Measurements from ENCODE around the gene TRMT2B. TPM values are rescaled to one million over a fixed set of nuclear protein-coding genes. Genes with fewer than 3 reads are reported as not detected.

TRMT2B gene, protein sequence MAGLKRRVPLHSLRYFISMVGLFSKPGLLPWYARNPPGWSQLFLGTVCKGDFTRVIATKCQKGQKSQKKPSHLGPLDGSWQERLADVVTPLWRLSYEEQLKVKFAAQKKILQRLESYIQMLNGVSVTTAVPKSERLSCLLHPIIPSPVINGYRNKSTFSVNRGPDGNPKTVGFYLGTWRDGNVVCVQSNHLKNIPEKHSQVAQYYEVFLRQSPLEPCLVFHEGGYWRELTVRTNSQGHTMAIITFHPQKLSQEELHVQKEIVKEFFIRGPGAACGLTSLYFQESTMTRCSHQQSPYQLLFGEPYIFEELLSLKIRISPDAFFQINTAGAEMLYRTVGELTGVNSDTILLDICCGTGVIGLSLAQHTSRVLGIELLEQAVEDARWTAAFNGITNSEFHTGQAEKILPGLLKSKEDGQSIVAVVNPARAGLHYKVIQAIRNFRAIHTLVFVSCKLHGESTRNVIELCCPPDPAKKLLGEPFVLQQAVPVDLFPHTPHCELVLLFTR
- total RNA-seq: 28.8 and 37.9 TPM in 2 replicates

- H3K27ac Mint-ChIP-seq: peak within 1 kb of the TSS; percentile 93
- H3K4me1 Mint-ChIP-seq: peaks cover 25% of the 10 kb centered on the region
- H3K4me3 Mint-ChIP-seq: peak within 1 kb of the TSS; percentile 90
- no peaks in the 10 kb centered on the region for H3K27me3 Mint-ChIP-seq
- CTCF ChIA-PET: no interaction called here
- no peaks in the 10 kb centered on the region for H3K9me3 Mint-ChIP-seq
- ATAC-seq (ENCODE audit: low read depth): peak; percentile 87
- DNase-seq: peak; percentile 65
- intact Hi-C loops (cut with micrococcal nuclease): loop anchor here (1.0 to 10.0 kb wide), 7 partner anchors 47 to 356 kb away; partner anchors contain the start of genes BTK, CENPI, CSTF2 and GLA
- TF ChIP-seq, protein P1, sequence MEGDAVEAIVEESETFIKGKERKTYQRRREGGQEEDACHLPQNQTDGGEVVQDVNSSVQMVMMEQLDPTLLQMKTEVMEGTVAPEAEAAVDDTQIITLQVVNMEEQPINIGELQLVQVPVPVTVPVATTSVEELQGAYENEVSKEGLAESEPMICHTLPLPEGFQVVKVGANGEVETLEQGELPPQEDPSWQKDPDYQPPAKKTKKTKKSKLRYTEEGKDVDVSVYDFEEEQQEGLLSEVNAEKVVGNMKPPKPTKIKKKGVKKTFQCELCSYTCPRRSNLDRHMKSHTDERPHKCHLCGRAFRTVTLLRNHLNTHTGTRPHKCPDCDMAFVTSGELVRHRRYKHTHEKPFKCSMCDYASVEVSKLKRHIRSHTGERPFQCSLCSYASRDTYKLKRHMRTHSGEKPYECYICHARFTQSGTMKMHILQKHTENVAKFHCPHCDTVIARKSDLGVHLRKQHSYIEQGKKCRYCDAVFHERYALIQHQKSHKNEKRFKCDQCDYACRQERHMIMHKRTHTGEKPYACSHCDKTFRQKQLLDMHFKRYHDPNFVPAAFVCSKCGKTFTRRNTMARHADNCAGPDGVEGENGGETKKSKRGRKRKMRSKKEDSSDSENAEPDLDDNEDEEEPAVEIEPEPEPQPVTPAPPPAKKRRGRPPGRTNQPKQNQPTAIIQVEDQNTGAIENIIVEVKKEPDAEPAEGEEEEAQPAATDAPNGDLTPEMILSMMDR (IDR thresholded peaks at IDR 0.05): no peak
- POLR2A ChIA-PET: no interaction called here
- H3K36me3 Mint-ChIP-seq (ENCODE audit: low read depth): peaks cover 15% of the 10 kb centered on the region
Measured at GRCh38 chrX:101051549-101052302, at the start of gene TRMT2B. Gene TRMT2B (minus strand): TSS chrX:101052111. CDS start chrX:101042289, 9,822 bp downstream.

DNA sequence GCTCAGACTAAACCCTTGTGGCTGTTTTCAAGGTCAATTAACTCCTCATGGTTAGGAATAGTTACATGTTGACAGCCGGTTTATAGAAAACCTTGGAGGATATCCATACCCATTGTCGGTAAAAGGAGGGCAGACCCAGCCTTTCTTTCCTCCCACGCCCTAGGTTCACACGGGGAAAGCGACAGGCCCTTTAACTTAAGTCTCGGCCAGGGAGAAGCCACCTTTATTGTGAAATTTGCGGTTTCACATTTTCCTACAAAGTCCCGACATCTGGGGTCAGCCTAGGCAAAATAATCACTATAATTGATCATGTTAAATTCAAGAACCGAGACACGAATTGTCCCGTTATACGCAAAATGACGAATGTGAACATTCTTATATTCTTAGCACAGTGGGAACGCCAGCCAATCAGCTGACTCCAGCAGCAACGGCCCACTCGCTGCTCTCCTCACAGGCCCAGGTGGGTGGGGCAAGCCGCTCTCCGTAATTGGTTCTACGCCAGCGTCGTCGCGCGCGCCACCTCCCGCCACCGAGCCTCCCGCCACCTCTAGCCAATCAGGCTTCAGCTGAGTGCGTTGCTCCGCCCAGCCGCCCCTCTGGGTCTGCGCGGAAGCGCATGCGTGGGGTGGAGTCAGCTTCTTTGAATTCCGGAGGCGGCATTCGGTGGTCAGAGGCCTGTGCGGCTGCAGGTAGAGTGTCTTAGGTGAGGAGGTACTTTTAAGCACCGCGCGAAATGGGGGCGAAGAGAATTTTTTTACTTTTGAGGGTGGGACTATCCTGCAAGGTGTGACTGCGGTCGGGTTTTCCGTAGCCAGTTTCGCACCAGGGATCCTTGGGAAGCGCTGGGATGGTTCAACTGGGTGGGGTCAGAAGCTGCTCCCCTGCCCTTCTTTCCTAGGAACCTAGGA lies 45.9 kb upstream of the TRMT2B start, which contains the start of gene CENPI:
TSS of gene CENPI (plus strand) at position 659 of the 908 bp plus-strand sequence. CDS start 2,867 bp downstream, outside the sequence.
- no peaks in the 10 kb centered on the region for H3K27me3 Mint-ChIP-seq
- peaks cover 9% of the 10 kb centered on the region for H3K4me1 Mint-ChIP-seq
- H3K4me3 Mint-ChIP-seq: peak within 1 kb of the TSS; percentile 86
- H3K36me3 Mint-ChIP-seq (ENCODE audit: low read depth): no peaks in the 10 kb centered on the region
- DNase-seq: peak; percentile 78
- POLR2A ChIA-PET: interaction anchor here (0.8 to 1.5 kb wide), 5 partner anchors 43 to 834 kb away, joined by 3 to 9 read pairs (median 4); partner anchors contain the start of genes XKRX and ZMAT1
- H3K27ac Mint-ChIP-seq: peak within 1 kb of the TSS; percentile 91
- intact Hi-C loops (cut with micrococcal nuclease): loop anchor here (1.0 to 10.0 kb wide), 4 partner anchors 45 to 287 kb away; partner anchors contain the start of genes BTK, CSTF2, TRMT2B and XKRX
- CTCF ChIA-PET: no interaction called here
- TF ChIP-seq, protein P1 (IDR thresholded peaks at IDR 0.05): no peak
- peak; percentile 99 for ATAC-seq (ENCODE audit: low read depth)
- H3K9me3 Mint-ChIP-seq: no peaks in the 10 kb centered on the region

DNA sequence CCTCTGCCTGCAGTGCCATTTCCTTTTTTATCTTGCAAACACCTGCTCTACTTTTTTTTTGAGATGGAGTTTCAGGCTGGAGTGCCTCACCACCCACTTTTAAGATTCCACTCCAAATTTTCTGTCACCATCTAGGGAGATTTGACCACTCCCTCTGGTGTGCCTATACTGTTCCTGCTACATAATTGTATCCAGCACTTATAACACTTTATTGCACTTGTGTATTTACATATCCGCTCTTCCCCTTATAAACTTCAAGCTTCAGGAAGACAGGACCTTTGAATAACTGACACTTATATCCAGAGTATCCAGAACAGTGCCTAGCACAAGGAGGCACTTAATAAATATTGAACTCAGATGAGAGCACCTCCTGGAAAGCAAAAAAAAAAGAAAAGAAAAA lies 39.9 kb upstream of the TRMT2B start:
- CTCF ChIA-PET: no interaction called here
- TF ChIP-seq, protein P1 (IDR thresholded peaks at IDR 0.05): no peak
- Mint-ChIP-seq H3K27ac (no peak overlapping the region), H3K4me3 (no peak overlapping the region), H3K36me3 (ENCODE audit: low read depth) (no peaks in the 10 kb centered on the region), H3K27me3 (no peaks in the 10 kb centered on the region), H3K4me1 (no peaks in the 10 kb centered on the region), H3K9me3 (no peaks in the 10 kb centered on the region)
- POLR2A ChIA-PET: interaction anchor here (0.6 kb wide), 1 partner anchor 272 kb away, joined by 8 read pairs; no protein-coding TSS in a partner anchor
- DNase-seq: no peak
- intact Hi-C loops (cut with micrococcal nuclease): loop anchor here (10.0 kb wide), 1 partner anchor 293 kb away; the partner anchor contains the start of gene BTK
- ATAC-seq (ENCODE audit: low read depth): no peak

GRCh38 chrX:101081231-101081630 lies 29.3 kb upstream of the TRMT2B start:
- Mint-ChIP-seq H3K9me3 (no peaks in the 10 kb centered on the region), H3K27ac (no peak overlapping the region), H3K4me3 (no peak overlapping the region), H3K36me3 (ENCODE audit: low read depth) (no peaks in the 10 kb centered on the region), H3K27me3 (peaks cover 11% of the 10 kb centered on the region), H3K4me1 (peaks cover 8% of the 10 kb centered on the region)
- no peak for DNase-seq
- ChIA-PET POLR2A (no interaction called here), CTCF (no interaction called here)
- TF ChIP-seq, protein P1 (IDR thresholded peaks at IDR 0.05): no peak
- intact Hi-C loops (cut with micrococcal nuclease): no loop called here
- ATAC-seq (ENCODE audit: low read depth): no peak

Data from activated B cell treated with CpG ODN at 0.5 μM for 24 hours (primary cell).